22Rv1 (cell line): Measurements from ENCODE around the gene SYT7.

Experiments
- CTCF ChIP-seq: fragments of 450-650 bp; IDR thresholded peaks from 2 replicates; pipeline ENCODE4 v1.5.1; 2017; ENCODE audit warnings: mild to moderate bottlenecking
- ZFX ChIP-seq: fragments of 450-650 bp; IDR thresholded peaks from 2 replicates; pipeline ENCODE4 v1.6.1; 2017; ENCODE audit warnings: antibody characterized with exemption, borderline replicate concordance

GRCh38 chr11:61588728-61589191 is 7.9 kb upstream of the SYT7 start:
- TF ChIP-seq CTCF (no peak), ZFX (no peak)
